Activated naive CD8-positive, alpha-beta T cell treated with anti-CD3 and anti-CD28 coated beads, Interleukin-2, amount 50 U/mL, for 24 hours (primary cell): Measurements from ENCODE around the gene RTTN.

Source experiments
- ATAC-seq: fragments of 150-1000 bp; cut with Tn5 transposase; one replicate; pipeline ENCODE4 v1.10.0; 2021
- DNase-seq: peaks from one replicate; pipeline ENCODE4 v3.0.0; 2021
- H3K27ac Mint-ChIP-seq: one replicate; pipeline ENCODE4 v1.8.0; 2021; ENCODE audit warnings: mild to moderate bottlenecking, mixed read lengths
- H3K27me3 Mint-ChIP-seq: one replicate; pipeline ENCODE4 v1.8.0; 2021; ENCODE audit warnings: mixed read lengths
- H3K36me3 Mint-ChIP-seq: one replicate; pipeline ENCODE4 v1.8.0; 2021; ENCODE audit warnings: low read depth, mixed read lengths
- H3K4me1 Mint-ChIP-seq: one replicate; pipeline ENCODE4 v1.8.0; 2021; ENCODE audit warnings: mixed read lengths
- H3K4me3 Mint-ChIP-seq: one replicate; pipeline ENCODE4 v1.8.0; 2021; ENCODE audit warnings: mild to moderate bottlenecking, moderate library complexity, mixed read lengths
- H3K9me3 Mint-ChIP-seq: one replicate; pipeline ENCODE4 v1.8.0; 2021; ENCODE audit warnings: mixed read lengths

RTTN gene

GRCh38 chr18:69956665-69957620, 248.5 kb downstream of the RTTN start:
- H3K36me3 Mint-ChIP-seq, result peaks cover 8% of the 10 kb centered on the region
- no peak for DNase-seq

GRCh38 chr18:69956057-69956456, 249.4 kb downstream of the RTTN start:
- DNase-seq (no peak), ATAC-seq (no peak)
- Mint-ChIP-seq H3K4me3 (no peak overlapping the region), H3K27ac (no peak overlapping the region), H3K9me3 (peaks cover 15% of the 10 kb centered on the region), H3K36me3 (peaks cover 9% of the 10 kb centered on the region), H3K27me3 (no peaks in the 10 kb centered on the region), H3K4me1 (peaks cover 9% of the 10 kb centered on the region)

More at GRCh38 chr18:69956665-69957620, 248.5 kb downstream of the RTTN start:
- Mint-ChIP-seq H3K4me1 (peaks cover 9% of the 10 kb centered on the region), H3K27ac (no peak overlapping the region), H3K9me3 (peaks cover 9% of the 10 kb centered on the region), H3K27me3 (no peaks in the 10 kb centered on the region), H3K4me3 (no peak overlapping the region)
- no peak for ATAC-seq

- Mint-ChIP-seq H3K4me1 (peaks cover 9% of the 10 kb centered on the region), H3K27ac (peak overlapping the region; percentile 63), H3K27me3 (no peaks in the 10 kb centered on the region), H3K4me3 (no peak overlapping the region), H3K36me3 (peaks cover 9% of the 10 kb centered on the region), H3K9me3 (peaks cover 15% of the 10 kb centered on the region)
- ATAC-seq (no peak), DNase-seq (no peak)
These were observed 250.6 kb downstream of the RTTN start for GRCh38 chr18:69954719-69955480.

GRCh38 chr18:69953191-69953590, 252.3 kb downstream of the RTTN start:
- Mint-ChIP-seq H3K4me1 (peaks cover 9% of the 10 kb centered on the region), H3K9me3 (peaks cover 15% of the 10 kb centered on the region), H3K4me3 (no peak overlapping the region), H3K27ac (no peak overlapping the region), H3K27me3 (no peaks in the 10 kb centered on the region), H3K36me3 (peaks cover 9% of the 10 kb centered on the region)
- no peak for DNase-seq
- no peak for ATAC-seq
